ENCODE data around the gene ENPEP. TPM values are rescaled to one million over a fixed set of nuclear protein-coding genes. Genes with fewer than 3 reads are reported as not detected.
A peak's percentile ranks its signal among the peaks of the same experiment; 100 is the strongest.

Gene ENPEP
- total RNA-seq, 1 donor from 2014 or later: 2.4 TPM

DNA sequence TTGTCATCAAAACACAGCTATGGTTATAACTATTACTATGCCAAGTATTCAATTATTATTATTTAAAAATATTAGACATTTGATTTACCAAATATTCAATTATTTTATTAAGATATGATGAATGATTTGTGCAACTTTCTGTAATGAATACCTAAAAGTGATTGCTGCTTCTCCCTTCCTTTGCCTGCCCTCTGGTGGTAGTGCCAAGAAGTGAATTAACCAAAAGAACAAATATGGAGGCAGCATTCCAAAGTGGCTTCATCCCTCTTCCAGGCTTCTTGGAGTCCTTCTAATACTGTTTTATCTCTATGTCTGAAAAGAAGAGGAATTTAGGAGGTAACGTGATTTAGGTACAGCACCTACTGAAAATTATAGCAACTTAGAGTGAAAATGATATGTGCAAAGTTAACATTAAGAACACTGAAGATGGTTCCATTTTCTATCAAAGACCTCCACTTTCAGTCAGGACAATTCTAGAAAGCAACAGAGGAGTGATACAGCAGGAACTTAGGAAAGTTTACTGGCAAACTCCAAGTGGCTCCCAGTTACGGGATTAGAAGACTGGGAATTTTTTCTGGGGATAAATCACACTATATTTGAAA is 43.0 kb downstream of the ENPEP start:
- no peaks in the 10 kb centered on the region for H3K4me1 Mint-ChIP-seq (ENCODE audit: low read depth, unreplicated experiment)
- H3K27ac Mint-ChIP-seq (ENCODE audit: unreplicated experiment): no peak overlapping the region
- H3K27me3 Mint-ChIP-seq (ENCODE audit: unreplicated experiment): no peaks in the 10 kb centered on the region
- TF ChIP-seq, protein P1, sequence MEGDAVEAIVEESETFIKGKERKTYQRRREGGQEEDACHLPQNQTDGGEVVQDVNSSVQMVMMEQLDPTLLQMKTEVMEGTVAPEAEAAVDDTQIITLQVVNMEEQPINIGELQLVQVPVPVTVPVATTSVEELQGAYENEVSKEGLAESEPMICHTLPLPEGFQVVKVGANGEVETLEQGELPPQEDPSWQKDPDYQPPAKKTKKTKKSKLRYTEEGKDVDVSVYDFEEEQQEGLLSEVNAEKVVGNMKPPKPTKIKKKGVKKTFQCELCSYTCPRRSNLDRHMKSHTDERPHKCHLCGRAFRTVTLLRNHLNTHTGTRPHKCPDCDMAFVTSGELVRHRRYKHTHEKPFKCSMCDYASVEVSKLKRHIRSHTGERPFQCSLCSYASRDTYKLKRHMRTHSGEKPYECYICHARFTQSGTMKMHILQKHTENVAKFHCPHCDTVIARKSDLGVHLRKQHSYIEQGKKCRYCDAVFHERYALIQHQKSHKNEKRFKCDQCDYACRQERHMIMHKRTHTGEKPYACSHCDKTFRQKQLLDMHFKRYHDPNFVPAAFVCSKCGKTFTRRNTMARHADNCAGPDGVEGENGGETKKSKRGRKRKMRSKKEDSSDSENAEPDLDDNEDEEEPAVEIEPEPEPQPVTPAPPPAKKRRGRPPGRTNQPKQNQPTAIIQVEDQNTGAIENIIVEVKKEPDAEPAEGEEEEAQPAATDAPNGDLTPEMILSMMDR (IDR thresholded peaks at IDR 0.05; ENCODE audit: partially characterized antibody, unreplicated experiment): peak; percentile 88
- H3K9me3 Mint-ChIP-seq (ENCODE audit: unreplicated experiment): no peaks in the 10 kb centered on the region
- no peaks in the 10 kb centered on the region for H3K36me3 Mint-ChIP-seq (ENCODE audit: unreplicated experiment)
- no peak overlapping the region for H3K4me3 Mint-ChIP-seq (ENCODE audit: unreplicated experiment)
- peak; percentile 19 for DNase-seq

DNA sequence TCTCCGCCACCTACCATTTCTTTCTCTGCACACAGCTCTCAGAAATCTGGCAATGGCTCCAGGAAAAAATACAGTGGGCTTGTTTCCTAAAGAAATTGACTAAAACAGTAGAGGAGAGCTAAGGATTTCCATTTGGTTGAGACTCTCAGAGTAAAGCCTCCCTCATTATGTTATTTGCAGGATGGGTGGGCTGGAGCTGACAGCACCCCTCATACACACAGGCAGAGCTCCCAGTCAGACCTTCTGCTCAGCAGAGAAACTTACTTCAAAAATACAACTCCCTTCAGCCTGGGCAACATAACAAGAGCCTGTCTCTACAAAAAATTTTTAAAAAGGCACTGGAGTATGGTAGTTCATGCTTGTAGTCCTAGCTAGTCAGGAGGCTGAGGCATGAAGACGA is 44.9 kb downstream of the ENPEP start:
- Mint-ChIP-seq H3K27me3 (ENCODE audit: unreplicated experiment) (no peaks in the 10 kb centered on the region), H3K4me1 (ENCODE audit: low read depth, unreplicated experiment) (no peaks in the 10 kb centered on the region), H3K9me3 (ENCODE audit: unreplicated experiment) (no peaks in the 10 kb centered on the region), H3K36me3 (ENCODE audit: unreplicated experiment) (no peaks in the 10 kb centered on the region), H3K4me3 (ENCODE audit: unreplicated experiment) (no peak overlapping the region), H3K27ac (ENCODE audit: unreplicated experiment) (no peak overlapping the region)
- no peak for DNase-seq
- TF ChIP-seq, protein P1 (IDR thresholded peaks at IDR 0.05; ENCODE audit: partially characterized antibody, unreplicated experiment): no peak

DNA sequence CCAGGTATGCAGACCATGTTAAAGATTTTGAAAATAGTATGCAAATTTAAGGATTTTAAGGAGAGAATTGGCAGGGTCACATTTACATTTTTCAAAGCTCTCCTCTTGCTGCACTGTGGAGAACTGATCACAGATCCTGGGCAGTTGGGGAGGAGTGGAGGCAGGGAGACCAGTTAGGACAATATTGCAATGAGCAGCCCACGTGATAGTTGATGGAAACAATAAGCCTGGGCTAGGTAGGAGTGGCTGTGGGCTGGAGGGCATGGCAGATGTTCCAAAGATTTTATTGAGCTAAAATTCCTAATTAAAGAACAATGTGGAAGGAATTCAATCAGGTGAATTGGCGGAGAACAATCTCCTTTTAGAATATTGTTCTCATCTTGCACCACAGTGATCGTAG is 50.6 kb downstream of the ENPEP start:
- H3K4me3 Mint-ChIP-seq (ENCODE audit: unreplicated experiment): no peak overlapping the region
- no peaks in the 10 kb centered on the region for H3K36me3 Mint-ChIP-seq (ENCODE audit: unreplicated experiment)
- TF ChIP-seq, protein P1 (IDR thresholded peaks at IDR 0.05; ENCODE audit: partially characterized antibody, unreplicated experiment): no peak
- no peak for DNase-seq
- H3K9me3 Mint-ChIP-seq (ENCODE audit: unreplicated experiment): no peaks in the 10 kb centered on the region
- no peak overlapping the region for H3K27ac Mint-ChIP-seq (ENCODE audit: unreplicated experiment)
- H3K4me1 Mint-ChIP-seq (ENCODE audit: low read depth, unreplicated experiment): no peaks in the 10 kb centered on the region
- no peaks in the 10 kb centered on the region for H3K27me3 Mint-ChIP-seq (ENCODE audit: unreplicated experiment)

DNA sequence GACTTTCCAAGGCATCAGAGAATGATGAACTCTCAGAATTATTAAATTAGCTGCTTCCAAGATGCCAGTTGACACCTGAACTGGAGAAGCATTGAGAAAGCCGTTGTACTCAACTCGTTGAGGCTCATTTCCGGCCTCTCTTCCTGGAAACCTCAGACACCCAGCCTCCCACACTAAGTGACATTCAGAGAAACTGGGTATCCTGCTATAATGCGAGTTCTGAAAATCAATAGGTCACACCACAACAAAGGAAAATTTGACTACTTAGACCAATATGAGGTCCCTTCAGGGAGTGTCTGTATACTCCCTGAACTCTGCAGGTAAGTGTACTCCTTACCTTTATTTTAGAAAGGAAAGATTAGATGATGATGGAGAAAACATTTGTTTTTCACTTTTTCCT is 51.2 kb downstream of the ENPEP start:
- Mint-ChIP-seq H3K4me1 (ENCODE audit: low read depth, unreplicated experiment) (no peaks in the 10 kb centered on the region), H3K9me3 (ENCODE audit: unreplicated experiment) (no peaks in the 10 kb centered on the region), H3K27me3 (ENCODE audit: unreplicated experiment) (no peaks in the 10 kb centered on the region), H3K36me3 (ENCODE audit: unreplicated experiment) (no peaks in the 10 kb centered on the region), H3K27ac (ENCODE audit: unreplicated experiment) (no peak overlapping the region), H3K4me3 (ENCODE audit: unreplicated experiment) (no peak overlapping the region)
- DNase-seq: no peak
- TF ChIP-seq, protein P1 (IDR thresholded peaks at IDR 0.05; ENCODE audit: partially characterized antibody, unreplicated experiment): no peak

DNA sequence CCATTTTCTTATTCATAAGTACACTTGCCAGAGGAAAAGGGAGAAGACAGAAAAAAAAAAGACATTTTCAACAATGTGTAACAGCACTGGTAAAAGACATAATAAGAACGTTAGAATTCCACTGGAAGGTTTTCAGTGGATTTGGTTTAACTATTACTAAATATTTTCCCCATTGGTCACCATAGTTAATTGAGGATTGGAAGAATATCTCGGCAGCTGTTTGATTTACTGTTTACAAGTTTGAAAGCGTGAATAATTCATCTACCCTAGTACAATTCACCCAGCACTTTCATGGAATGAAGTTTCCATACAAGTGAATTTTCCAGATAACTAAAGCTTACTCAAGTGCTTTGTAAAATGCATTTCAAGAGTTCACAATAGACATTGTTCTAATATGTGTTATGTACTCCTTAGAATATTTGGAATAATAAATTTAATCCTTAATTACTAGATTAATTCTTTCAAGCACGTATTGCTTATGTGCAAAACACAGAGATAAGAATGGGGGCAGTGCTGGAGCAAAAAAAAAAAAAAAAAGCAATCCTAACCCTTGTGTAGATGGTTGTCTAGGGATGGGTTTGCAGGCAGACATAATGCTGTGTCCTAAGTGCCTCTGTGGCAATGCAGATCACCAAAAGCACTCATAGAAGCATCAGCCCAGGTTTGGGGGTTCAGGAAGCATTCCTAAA is 57.1 kb downstream of the ENPEP start:
- H3K27me3 Mint-ChIP-seq (ENCODE audit: unreplicated experiment): no peaks in the 10 kb centered on the region
- no peak for DNase-seq
- no peaks in the 10 kb centered on the region for H3K4me1 Mint-ChIP-seq (ENCODE audit: low read depth, unreplicated experiment)
- H3K9me3 Mint-ChIP-seq (ENCODE audit: unreplicated experiment): no peaks in the 10 kb centered on the region
- no peak overlapping the region for H3K27ac Mint-ChIP-seq (ENCODE audit: unreplicated experiment)
- peaks cover 6% of the 10 kb centered on the region for H3K36me3 Mint-ChIP-seq (ENCODE audit: unreplicated experiment)
- TF ChIP-seq, protein P1 (IDR thresholded peaks at IDR 0.05; ENCODE audit: partially characterized antibody, unreplicated experiment): no peak
- H3K4me3 Mint-ChIP-seq (ENCODE audit: unreplicated experiment): no peak overlapping the region

All from glutamatergic neuron (in vitro differentiated cells).